Heart left ventricle (tissue), 16 donors: ENCODE measurements around the gene OR51T1. TPM values are rescaled to one million over a fixed set of nuclear protein-coding genes. Genes with fewer than 3 reads are reported as not detected.

ENCODE experiments used
- ATAC-seq, 4 donors: fragments of 200-7000 bp; cut with Tn5 transposase; one replicate each; pipeline ENCODE4 v1.9.1; 2020 to 2022; ENCODE audit warnings: moderate library complexity in 4 of 4, mild to moderate bottlenecking in 3 of 4, moderate number of reproducible peaks in 1 of 4
- DNase-seq, 5 donors: peaks; one replicate each; pipeline ENCODE4 v3.0.0-alpha.2; 2020
- H3K27ac ChIP-seq, 12 donors: fragments of 200-600 bp; sonication (generic) in 4 of 12; one replicate each; pipeline versions ENCODE4 v1.5.0 to v1.8.0; 2016 to 2022; ENCODE audit warnings: mild to moderate bottlenecking in 2 of 12
- H3K27me3 ChIP-seq, 9 donors: fragments of 200-600 bp; sonication (generic) in 2 of 9; one replicate each; pipeline versions ENCODE4 v1.5.1 to v1.8.0; 2016 to 2022; ENCODE audit warnings: mild to moderate bottlenecking in 3 of 9
- H3K36me3 ChIP-seq, 9 donors: fragments of 200-600 bp; sonication (generic) in 2 of 9; one replicate each; pipeline versions ENCODE4 v1.5.0 to v1.8.0; 2018 to 2022; ENCODE audit warnings: mild to moderate bottlenecking in 2 of 9
- H3K4me1 ChIP-seq, 12 donors: fragments of 200-600 bp; sonication (generic) in 4 of 12; one replicate each; pipeline versions ENCODE4 v1.5.0 to v1.8.0; 2016 to 2022; ENCODE audit warnings: mild to moderate bottlenecking in 3 of 12
- H3K4me3 ChIP-seq, 12 donors: fragments of 200-600 bp; sonication (generic) in 4 of 12; one replicate each; pipeline versions ENCODE4 v1.5.0 to v1.8.0; 2017 to 2022; ENCODE audit warnings: mild to moderate bottlenecking in 9 of 12, moderate library complexity in 4 of 12
- H3K9me3 ChIP-seq, 12 donors: fragments of 200-600 bp; sonication (generic) in 4 of 12; one replicate each; pipeline versions ENCODE4 v1.5.0 to v1.8.0; 2016 to 2022; ENCODE audit warnings: mild to moderate bottlenecking in 1 of 12
- POLR2A ChIP-seq, 2 donors: fragments of 450-650 bp; IDR thresholded peaks; one replicate each; pipeline ENCODE4 v1.6.1; 2017; ENCODE audit warnings: antibody characterized with exemption in 2 of 2, mild to moderate bottlenecking in 2 of 2, moderate library complexity in 2 of 2
- WGBS, 4 donors: extraction: QIAGEN DNeasy Blood & Tissue Kit in 2 of 4; methylation state at CpG; one replicate each; pipeline versions ENCODE4 v1.1.5 to v1.1.7; 2013 to 2018; 5-methylcytosine and 5-hydroxymethylcytosine counted together
- intact Hi-C, 10 donors: fragments of 100-400 bp; cut with DNase I; formaldehyde crosslinking; loops; one replicate each; pipeline versions ENCODE4 v1.11.1 to v1.14.2; 2022
- long read RNA-seq, 3 donors: library from polyadenylated mRNA; unstranded; transcript quantifications; one replicate each; pipeline ENCODE4 v2.0.0, GENCODE V29; 2020 to 2021
- polyA plus RNA-seq, 2 donors: library from polyadenylated mRNA; stranded (reverse); fragments of 200-250 nt; gene quantifications; one replicate each; pipeline ENCODE4 v1.2.3, GENCODE V29; 2013
- total RNA-seq, 9 donors: library from RNA; depleted of rRNA in 2 of 9; stranded (reverse); fragments of >200 nt in 2 of 9; fragmentation: NEBNext Ultra II Directional in 3 of 9; extraction: Animal tissue kit (Norgen Biotek cat#: 25700) in 3 of 9; gene quantifications; one replicate each; pipeline versions ENCODE4 v1.1.0 to v1.2.4, GENCODE V29; 2016 to 2023
- TF ChIP-seq, protein P1 (sequence below), 12 donors: fragments of 200-600 bp; sonication (generic) in 4 of 12; IDR thresholded peaks; one replicate each; pipeline versions ENCODE4 v1.5.0 to v1.8.0; 2018 to 2022; ENCODE audit warnings: antibody characterized with exemption in 12 of 12, mild to moderate bottlenecking in 5 of 12
- donor health status: ischemic (EF 13 %, LVEDD 7.1; RV severe dilation, severe dysfunction).
- donor health status: healthy with polysubstance abuse.
- donor health status: DM: no; HTN: yes; CAD: no.
- donor health status: DM: no; HTN: no; CAD: no.
- donor health status: ischemic (EF 25% LVEDD 6.9; RV normal size, moderate dysfunction).
- donor health status: ischemic (EF 25% LVEDD 5.7; RV mildly dilated, moderate dysfunction).
- donor health status: healthy.
- donor health status: DM: yes; HTN: yes; CAD: no.
- donor health status: ischemic (EF 35%, LVEDD 5.7; RV mildly dilated, moderate dysfunction).
- donor health status: nonischemic (EF 11% LVEDD 7.7; RV severe dilation, severe dysfunction).
- donor health status: DM: yes; HTN: yes; CAD: no.
- donor health status: PGD.
- donor health status: ischemic (EF 29% LVEDD 5.4; RV normal size, mild dysfunction).
- donor health status: nonischemic (EF 23%, LVEDD 6.1; RV moderate dilation, normal function).

Gene OR51T1, protein sequence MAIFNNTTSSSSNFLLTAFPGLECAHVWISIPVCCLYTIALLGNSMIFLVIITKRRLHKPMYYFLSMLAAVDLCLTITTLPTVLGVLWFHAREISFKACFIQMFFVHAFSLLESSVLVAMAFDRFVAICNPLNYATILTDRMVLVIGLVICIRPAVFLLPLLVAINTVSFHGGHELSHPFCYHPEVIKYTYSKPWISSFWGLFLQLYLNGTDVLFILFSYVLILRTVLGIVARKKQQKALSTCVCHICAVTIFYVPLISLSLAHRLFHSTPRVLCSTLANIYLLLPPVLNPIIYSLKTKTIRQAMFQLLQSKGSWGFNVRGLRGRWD
- total RNA-seq (not detected), polyA plus RNA-seq (not detected)
- long read RNA-seq, donor 1 = 0 reads
- long read RNA-seq, donor 2 = 0 reads
- long read RNA-seq, donor 3 = 0 reads

DNA sequence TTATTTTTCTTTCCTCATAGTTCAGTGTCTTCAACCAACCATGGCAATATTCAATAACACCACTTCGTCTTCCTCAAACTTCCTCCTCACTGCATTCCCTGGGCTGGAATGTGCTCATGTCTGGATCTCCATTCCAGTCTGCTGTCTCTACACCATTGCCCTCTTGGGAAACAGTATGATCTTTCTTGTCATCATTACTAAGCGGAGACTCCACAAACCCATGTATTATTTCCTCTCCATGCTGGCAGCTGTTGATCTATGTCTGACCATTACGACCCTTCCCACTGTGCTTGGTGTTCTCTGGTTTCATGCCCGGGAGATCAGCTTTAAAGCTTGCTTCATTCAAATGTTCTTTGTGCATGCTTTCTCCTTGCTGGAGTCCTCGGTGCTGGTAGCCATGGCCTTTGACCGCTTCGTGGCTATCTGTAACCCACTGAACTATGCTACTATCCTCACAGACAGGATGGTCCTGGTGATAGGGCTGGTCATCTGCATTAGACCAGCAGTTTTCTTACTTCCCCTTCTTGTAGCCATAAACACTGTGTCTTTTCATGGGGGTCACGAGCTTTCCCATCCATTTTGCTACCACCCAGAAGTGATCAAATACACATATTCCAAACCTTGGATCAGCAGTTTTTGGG is at the start of gene OR51T1:
TSS of gene OR51T1 (plus strand) at position 41 of the 641 bp plus-strand sequence. CDS start at position 41, 0 bp downstream.
- Histone ChIP-seq H3K27me3 (no peaks in the 10 kb centered on the region), H3K9me3 (no peaks in the 10 kb centered on the region), H3K36me3 (no peaks in the 10 kb centered on the region), H3K4me3 (no peak within 1 kb of the TSS), H3K4me1 (no peaks in the 10 kb centered on the region), H3K27ac (no peak within 1 kb of the TSS)
- DNase-seq (no peak), ATAC-seq (no peak)
- WGBS, 4 donors = 62 to 77% (median 70%) methylated on average over 8 of the region's 8 CpGs
- TF ChIP-seq, protein P1, sequence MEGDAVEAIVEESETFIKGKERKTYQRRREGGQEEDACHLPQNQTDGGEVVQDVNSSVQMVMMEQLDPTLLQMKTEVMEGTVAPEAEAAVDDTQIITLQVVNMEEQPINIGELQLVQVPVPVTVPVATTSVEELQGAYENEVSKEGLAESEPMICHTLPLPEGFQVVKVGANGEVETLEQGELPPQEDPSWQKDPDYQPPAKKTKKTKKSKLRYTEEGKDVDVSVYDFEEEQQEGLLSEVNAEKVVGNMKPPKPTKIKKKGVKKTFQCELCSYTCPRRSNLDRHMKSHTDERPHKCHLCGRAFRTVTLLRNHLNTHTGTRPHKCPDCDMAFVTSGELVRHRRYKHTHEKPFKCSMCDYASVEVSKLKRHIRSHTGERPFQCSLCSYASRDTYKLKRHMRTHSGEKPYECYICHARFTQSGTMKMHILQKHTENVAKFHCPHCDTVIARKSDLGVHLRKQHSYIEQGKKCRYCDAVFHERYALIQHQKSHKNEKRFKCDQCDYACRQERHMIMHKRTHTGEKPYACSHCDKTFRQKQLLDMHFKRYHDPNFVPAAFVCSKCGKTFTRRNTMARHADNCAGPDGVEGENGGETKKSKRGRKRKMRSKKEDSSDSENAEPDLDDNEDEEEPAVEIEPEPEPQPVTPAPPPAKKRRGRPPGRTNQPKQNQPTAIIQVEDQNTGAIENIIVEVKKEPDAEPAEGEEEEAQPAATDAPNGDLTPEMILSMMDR (IDR thresholded peaks at IDR 0.05) = no peak
- TF ChIP-seq POLR2A (IDR thresholded peaks at IDR 0.05) = no peak
- intact Hi-C loops = no loop called here

DNA sequence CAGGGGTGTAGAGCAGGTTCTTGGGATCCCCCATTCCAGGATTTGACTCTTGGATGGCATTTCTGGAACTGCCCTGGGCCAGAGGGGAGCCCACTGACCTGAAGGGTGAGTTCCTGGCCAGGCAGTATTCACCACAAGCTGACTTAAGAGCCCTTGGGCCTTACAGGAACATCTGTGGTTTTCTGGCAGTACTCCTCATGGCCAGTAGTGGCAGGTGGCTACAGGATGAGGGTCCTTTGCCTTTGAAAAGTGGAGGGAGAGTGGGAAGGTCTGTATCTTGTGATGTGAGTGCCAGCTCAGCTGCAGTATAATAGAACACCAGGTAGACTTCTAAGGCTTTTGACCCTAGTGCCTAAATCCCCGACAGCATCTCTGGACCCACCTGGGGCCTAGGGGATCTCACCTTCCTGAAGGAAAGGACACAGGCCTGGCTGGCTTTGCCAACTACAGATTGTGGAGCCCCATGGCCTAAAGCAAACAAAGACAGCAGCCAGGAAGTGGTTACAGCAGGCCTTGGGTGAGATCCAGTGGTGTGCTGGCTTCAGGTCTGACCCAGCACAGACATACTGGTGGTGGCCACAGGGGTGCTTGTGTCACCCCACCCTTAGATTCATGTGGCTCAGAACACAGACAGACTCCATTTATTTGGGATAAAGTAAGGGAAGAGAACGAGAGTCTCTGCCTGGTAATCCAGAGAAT is 41.7 kb upstream of the OR51T1 start:
- DNase-seq (no peak), ATAC-seq (no peak)
- 85 to 96% (median 90%) methylated on average over 2 of the region's 2 CpGs for WGBS, 4 donors
- TF ChIP-seq, protein P1 (IDR thresholded peaks at IDR 0.05) = no peak
- TF ChIP-seq POLR2A (IDR thresholded peaks at IDR 0.05) = no peak
- H3K27ac ChIP-seq = no peak overlapping the region
- no peaks in the 10 kb centered on the region for H3K9me3 ChIP-seq
- peaks cover 0 to 3% (median 0%) of the 10 kb centered on the region in 9 donors for H3K27me3 ChIP-seq
- no peak overlapping the region for H3K4me3 ChIP-seq
- H3K4me1 ChIP-seq = no peaks in the 10 kb centered on the region
- intact Hi-C loops = no loop called here
- H3K36me3 ChIP-seq = no peaks in the 10 kb centered on the region

DNA sequence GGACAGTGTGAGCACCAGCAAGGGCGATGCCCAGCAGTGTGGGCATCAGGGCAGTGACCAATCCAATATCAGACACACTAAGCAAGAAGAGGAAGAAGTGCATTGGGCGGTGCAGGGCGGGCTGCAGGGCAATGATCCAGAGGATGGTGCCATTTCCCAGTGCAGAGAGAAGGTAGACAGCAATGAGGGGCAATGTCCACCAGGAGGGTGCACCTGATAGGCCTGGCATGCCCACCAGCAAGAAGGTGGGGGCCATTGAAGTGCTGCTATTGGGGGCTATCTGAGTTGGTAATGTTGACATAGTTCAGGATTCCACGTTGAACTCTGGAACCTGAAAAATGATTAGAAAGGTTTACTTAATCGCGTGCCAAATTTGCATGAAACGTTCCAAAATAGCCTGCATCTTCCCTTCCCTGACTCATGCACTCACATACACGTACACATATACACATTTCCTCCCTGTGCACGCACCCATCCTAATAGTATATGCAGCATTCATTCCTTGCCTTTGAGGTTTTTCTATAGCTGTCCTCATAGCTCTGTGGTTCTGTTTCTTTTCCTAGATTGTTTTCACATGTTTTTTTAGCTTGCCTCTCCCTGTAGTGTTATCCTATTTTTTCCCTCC is 32.7 kb upstream of the OR51T1 start, which contains the start of gene OR51S1:
TSS of gene OR51S1 (minus strand) at position 301 of the 625 bp plus-strand sequence. CDS start at position 301, 0 bp downstream.
- intact Hi-C loops = no loop called here
- Histone ChIP-seq H3K27ac (no peak within 1 kb of the TSS), H3K4me1 (peaks cover 0 to 12% (median 0%) of the 10 kb centered on the region in 12 donors), H3K27me3 (no peaks in the 10 kb centered on the region), H3K36me3 (no peaks in the 10 kb centered on the region), H3K4me3 (no peak within 1 kb of the TSS), H3K9me3 (no peaks in the 10 kb centered on the region)
- 69 to 77% (median 74%) methylated on average over 9 of the region's 9 CpGs for WGBS, 4 donors
- ATAC-seq = no peak
- TF ChIP-seq, protein P1 (IDR thresholded peaks at IDR 0.05) = no peak
- TF ChIP-seq POLR2A (IDR thresholded peaks at IDR 0.05) = no peak
- no peak for DNase-seq
